OCI-LY7 (cell line): ENCODE data around the gene LDLRAD4.

Source experiments
- EZH2phosphoT487 ChIP-seq: fragments of 200-600 bp; sonication (generic); IDR thresholded peaks from 2 replicates; pipeline ENCODE4 v1.6.1; 2018; ENCODE audit warnings: low read depth, borderline replicate concordance, mild to moderate bottlenecking, mixed run types, antibody characterized with exemption, low read length, moderate library complexity, mixed read lengths
- TF ChIP-seq, protein P1 (sequence below): fragments of 200-600 bp; sonication (generic); conservative IDR thresholded peaks from 2 replicates; pipeline ENCODE4 v1.5.1; 2014; ENCODE audit warnings: mild to moderate bottlenecking, antibody characterized with exemption, low read length, moderate library complexity, mixed read lengths

DNA sequence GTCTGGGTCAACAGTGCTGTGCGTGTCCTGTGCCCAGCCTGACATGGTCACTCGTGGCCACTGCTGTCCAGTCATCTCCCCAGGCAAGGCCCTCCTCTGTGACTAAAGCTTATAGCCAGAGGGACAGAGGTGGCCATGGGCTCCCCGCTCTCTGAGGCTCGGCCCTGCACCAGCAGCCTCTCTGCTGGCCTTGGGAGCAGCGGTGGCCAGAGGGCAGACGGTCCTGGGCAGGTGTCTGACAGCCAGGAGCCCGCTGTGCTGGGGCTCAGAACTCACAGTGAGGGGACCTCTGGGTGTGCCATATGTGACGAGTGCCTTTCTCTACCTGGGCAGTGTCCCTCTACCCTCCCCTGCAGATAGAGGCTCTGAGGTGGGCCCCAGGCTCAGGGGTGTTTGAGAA, 409.1 kb downstream of the LDLRAD4 start:
- TF ChIP-seq, protein P1, sequence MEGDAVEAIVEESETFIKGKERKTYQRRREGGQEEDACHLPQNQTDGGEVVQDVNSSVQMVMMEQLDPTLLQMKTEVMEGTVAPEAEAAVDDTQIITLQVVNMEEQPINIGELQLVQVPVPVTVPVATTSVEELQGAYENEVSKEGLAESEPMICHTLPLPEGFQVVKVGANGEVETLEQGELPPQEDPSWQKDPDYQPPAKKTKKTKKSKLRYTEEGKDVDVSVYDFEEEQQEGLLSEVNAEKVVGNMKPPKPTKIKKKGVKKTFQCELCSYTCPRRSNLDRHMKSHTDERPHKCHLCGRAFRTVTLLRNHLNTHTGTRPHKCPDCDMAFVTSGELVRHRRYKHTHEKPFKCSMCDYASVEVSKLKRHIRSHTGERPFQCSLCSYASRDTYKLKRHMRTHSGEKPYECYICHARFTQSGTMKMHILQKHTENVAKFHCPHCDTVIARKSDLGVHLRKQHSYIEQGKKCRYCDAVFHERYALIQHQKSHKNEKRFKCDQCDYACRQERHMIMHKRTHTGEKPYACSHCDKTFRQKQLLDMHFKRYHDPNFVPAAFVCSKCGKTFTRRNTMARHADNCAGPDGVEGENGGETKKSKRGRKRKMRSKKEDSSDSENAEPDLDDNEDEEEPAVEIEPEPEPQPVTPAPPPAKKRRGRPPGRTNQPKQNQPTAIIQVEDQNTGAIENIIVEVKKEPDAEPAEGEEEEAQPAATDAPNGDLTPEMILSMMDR: no peak
- no peak for TF ChIP-seq EZH2phosphoT487
